Activated T-cell treated with anti-CD3 and anti-CD28 coated beads for 1 hour (primary cell): ENCODE measurements around the gene PAXX.
A peak's percentile ranks its signal among the peaks of the same experiment; 100 is the strongest.

Source experiments
- DNase-seq: peaks from one replicate; pipeline ENCODE4 v3.0.0-alpha.2; 2020; ENCODE audit warnings: low read depth

PAXX gene

GRCh38 chr9:136982232-136983051 lies 9.8 kb upstream of the PAXX start, which contains the start of gene LCNL1:
Gene LCNL1, plus strand, starts transcription at chr9:136982993. Its CDS starts 594 bp downstream, at chr9:136983587.
- DNase-seq, result no peak

- no peak for DNase-seq
Measured at GRCh38 chr9:136983167-136983566, 9.1 kb upstream of the PAXX start.

DNA sequence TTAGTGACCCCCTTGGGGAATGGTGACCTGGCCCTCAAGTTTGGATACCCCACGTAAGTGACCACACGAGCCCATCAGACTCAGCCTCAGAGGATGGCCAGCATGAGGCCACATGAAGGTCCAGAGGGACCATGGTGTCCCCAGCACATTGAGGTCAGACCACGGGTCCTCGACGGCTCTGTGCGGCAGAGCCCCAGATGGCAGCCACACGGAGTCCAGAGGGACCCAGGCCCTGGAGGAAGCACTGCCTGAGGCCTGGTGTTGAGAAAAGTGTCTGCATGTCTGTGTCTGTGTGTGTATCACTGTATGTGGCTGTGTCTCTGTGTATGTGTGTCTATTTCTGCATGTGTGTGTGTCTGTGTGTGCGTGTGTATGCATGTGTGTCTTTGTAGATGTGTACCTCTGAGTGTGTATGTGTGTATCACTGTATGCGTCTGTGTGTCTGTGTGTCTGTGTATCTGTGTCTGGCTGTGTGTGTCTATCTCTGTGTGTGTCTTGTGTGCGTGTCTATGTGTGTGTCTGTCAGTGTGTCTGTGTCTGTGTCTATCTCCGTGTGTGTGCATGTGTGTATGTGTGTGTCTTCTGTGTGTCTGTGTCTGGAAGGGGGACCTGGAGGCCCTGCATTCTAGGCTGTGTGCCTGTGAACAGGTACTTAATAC lies 8.4 kb upstream of the PAXX start:
- DNase-seq, result no peak

DNA sequence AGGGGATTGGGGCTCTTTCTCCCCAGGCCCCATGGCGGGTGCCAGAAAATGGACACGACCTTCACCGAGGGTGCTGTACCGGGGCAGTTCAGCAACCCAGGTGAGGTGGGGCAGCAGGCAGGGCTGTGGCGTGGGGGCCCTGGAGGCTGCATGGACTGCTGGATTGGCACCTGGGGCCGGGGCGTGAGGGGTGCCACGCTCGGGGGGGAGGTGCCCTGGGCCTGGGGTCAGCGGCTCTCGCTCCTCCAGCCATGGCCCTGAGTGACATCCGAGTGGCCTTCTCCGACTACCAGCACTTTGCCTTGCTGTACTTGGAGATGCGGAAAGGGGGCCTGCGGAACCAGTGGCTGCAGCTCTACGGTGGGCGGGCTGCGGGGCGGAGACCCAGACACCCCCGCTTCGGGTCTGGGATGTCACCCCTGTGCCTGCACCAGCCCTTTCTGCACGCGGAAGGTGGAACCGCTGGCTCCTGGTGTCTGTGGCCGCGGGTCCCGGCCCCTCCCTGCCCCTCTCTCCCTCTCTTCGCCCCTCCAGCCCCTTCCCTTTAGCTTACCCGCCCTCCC lies 7.7 kb upstream of the PAXX start:
- DNase-seq, result no peak

DNA sequence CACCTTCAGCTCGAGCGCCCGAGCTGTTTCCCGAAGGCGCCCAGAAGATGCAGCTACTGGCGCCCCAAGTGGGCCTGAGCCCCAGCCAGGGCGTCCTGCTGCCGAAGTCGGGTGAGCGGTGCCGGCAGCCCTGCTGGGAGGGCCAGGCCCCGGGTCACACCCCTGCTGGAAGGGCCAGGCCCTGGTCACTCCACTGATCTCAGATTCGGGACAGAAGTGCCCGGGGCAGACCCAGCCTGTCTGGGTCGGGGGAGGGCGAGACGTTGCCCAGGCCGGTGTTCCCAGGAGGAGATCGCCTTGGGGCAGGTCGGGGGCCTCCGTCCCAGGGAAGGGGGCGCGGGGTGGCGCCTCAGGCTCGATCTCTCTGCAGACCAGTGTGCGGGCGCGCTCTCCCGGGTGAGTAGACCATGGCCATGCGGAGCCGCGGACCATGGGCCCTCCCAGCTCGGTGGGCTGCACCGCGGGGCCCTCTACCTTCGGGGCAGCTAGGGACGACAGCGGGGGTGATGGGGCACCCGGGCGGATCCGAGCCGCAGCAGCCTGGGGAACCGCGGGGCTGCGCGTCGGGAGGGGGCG lies 7.1 kb upstream of the PAXX start:
- DNase-seq, result no peak

- DNase-seq, result no peak
Measured at GRCh38 chr9:136985853-136986252, 6.4 kb upstream of the PAXX start.

- DNase-seq, result no peak
Measured at GRCh38 chr9:136988872-136989271, 3.4 kb upstream of the PAXX start.

DNA sequence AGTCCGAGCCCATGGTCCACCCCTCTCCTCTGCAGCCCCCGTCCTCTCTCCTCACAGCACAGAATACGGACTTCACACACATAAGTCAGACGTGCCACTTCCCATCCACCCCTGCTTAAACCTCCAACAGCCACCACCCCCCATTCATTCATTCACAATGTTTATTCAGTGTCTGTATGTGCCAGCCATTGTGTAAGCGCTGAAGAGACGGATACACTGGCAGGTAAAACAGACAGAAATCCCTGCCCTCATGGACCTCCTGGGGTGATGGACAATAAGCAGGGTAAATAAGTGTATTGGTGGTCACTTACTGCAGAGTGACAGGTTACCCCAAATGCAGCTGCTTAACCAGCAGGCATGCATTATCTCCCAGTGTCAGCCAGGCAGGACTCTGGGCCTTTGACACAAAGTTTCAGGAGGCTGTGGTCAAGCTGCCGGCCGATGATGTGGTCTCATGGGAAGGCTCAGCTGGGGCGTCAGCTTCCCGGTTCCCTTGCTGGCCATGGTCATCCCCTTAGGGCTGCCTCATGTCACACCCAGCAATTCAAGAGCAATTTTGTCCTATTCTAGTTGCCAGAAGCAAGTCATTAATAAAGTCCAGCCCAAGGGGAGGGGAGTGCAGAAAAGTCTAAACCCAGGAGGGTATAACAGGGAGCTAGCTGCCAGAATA lies 1.8 kb upstream of the PAXX start:
- DNase-seq, result no peak

DNA sequence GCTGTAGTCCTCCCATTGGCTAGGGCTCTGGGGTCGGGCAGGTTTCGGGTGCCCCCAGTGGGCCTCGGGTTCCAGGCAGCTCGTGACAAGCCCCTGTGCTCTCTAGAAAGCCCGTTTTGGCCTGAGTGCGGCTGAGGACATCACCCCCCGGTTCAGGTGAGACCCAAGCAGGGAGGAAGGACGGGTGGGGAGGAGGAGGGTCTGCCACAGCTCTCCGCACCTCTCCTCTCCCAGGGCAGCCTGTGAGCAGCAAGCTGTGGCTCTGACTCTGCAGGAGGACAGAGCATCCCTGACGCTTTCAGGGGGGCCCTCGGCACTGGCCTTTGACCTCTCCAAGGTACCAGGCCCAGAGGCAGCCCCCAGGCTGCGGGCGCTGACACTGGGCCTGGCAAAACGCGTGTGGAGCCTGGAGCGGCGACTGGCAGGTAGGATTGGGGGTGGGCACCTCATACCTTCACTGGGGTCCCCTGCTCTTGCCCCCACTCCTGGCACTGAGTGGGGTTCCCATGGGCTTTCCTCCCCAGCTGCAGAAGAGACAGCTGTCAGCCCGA lies 672 bp downstream of the PAXX start:
- DNase-seq, result no peak

- no peak for DNase-seq
Measured at GRCh38 chr9:136994180-136994887, 2.1 kb downstream of the PAXX start.

- no peak for DNase-seq
Measured at GRCh38 chr9:136994888-136995230, 2.6 kb downstream of the PAXX start.

- no peak for DNase-seq
Measured at GRCh38 chr9:136995362-136995761, 3.1 kb downstream of the PAXX start.

DNA sequence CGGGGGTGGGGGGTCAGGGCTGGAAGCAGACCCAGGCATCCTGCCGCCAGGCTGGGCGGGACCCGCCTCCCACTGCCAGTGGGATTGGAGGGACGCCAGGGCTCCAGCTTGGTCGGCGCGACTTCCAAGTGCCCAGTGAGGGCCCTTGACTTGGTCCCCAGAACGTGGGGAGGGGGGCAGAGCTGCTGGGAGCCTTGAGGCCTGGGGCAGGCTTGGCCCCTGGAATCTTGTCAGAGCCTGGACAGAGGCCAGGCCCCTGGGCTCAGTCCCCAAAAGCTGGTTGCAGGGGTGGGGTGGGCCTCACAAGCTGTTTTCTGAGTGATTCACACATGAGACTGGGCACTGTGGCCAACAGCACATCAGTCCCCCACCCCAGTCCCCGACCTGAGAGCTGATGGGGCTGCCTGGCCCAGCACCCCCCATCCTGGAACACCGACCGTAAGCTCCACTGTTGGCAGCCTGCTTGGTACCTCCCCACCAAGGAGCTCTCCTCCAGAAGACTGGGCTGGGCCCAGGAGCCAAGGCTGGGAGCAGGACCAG lies 3.6 kb downstream of the PAXX start:
- no peak for DNase-seq

GRCh38 chr9:136996361-136997292 lies 4.4 kb downstream of the PAXX start, which contains the start of gene CLIC3:
Gene CLIC3, minus strand, starts transcription at chr9:136996568. Its CDS starts 25 bp downstream, at chr9:136996543.
- peak; percentile 40 for DNase-seq

GRCh38 chr9:136997371-136997770 lies 5.1 kb downstream of the PAXX start:
- DNase-seq, result no peak

GRCh38 chr9:136997830-136998234 lies 5.6 kb downstream of the PAXX start:
- DNase-seq, result no peak

GRCh38 chr9:137000177-137000930 lies 8.1 kb downstream of the PAXX start:
- no peak for DNase-seq

- no peak for DNase-seq
Measured at GRCh38 chr9:137001857-137002645, 9.8 kb downstream of the PAXX start.
